ENCODE measurements around the gene FCHSD2.
"Not testable (repeated sequence)": the region's sequence is repeated elsewhere in the genome, so short reads cannot be mapped to it uniquely, and the experiment has no call there.

FCHSD2 gene

DNA sequence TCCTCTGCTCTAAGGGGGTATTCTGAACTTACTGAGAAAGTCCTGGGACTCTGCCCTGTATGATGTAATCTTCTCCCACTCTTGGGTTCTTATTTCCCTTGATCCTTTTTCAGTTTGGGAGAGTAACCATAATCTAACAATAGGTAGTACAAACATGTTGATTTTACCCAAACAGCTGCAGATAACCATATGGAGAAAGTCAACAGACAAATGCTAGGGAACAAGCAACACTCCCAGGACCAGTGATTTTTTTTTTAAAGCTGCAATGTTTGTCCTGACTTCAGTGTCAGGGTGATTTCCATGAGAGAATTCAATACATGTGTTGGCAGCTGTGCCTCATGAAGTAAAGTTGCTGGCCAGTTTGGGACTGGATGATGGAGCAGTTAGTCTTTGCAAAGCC is 156.5 kb downstream of the FCHSD2 start:
- DNase-seq (ENCODE audit: low read depth): peak; percentile 41
- H3K4me3 ChIP-seq (ENCODE audit: low read depth, low read length): no peak overlapping the region

DNA sequence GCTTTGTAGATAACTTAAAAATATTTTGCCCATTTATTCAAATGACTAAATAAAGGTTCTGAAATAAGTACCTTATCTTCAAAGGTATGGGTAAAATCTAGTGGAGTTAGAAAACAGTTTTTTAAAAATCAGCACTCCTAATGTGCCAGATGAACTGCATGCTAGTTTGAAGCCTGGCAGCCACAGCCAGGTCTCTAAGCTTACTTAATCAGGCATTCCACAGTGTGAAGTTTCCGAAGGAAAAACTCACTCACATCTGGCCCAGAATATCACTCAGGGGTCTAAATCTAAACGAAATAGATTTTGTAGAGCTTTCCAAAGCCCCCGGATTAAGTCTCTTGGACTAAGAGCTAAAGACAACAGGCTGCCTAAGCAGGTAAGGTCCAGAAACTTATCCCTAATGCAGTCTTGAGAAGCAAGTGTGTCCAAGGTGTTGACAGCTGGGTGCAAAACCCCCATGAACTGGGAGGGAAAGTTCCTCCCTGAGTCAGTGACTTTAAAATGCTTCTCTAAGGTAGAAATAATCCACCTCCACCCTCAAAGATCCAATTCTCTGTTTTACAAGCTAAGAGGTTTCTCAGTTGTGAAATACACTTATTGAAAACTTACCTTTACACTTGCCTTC is 157.6 kb downstream of the FCHSD2 start:
- no peak overlapping the region for H3K4me3 ChIP-seq (ENCODE audit: low read depth, low read length)
- DNase-seq (ENCODE audit: low read depth): no peak

DNA sequence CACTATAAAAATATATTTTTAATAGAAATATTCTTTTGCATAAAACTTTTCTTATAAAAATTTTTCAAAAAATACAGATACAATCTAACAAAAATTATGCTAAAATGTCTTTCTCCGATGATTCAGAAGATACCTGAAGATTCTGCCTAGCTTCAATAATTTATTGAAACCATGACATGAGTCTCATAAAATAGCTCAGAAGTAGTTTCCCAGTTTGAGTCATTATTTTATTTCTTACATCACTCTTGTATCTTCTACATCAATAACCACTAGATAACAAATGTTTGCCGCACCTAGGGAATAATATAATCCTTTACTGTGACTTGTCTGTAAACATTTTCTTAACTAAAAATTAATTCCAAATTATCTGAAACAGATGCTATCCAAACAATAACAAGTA is 158.6 kb downstream of the FCHSD2 start:
- DNase-seq (ENCODE audit: low read depth): no peak
- no peak overlapping the region for H3K4me3 ChIP-seq (ENCODE audit: low read depth, low read length)

DNA sequence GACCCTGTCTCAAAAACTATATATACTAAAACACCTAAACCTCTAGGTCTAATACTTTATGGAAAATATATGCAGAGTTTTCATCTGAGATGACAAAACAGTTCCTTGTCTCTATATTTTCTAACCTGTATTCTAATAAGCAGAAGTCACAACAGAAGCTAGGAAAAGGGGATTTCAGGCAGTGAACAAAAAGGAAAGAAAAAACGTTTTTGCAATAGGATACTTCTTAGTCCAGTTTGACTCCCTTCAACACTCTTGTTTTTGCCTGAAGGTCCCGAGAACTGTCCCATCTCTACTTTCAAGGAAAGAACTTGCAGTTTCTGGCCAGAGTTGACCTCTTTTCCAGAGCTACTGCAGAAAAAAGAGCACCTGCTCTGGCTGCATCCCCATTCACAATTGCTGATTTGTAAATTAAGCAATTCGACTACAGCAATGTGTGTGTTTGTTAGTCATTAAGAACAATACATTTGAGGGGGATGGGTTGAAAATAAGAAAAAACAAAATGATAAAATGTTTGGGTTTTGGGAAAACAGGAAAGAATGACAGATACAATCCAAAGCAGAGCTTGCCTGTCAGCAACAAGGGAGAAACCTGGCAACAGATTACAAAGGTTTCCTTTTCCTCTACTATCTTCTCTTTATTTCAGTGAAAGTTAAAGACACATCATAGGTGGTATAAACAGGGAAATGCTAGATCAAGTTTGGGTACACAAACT is 160.0 kb downstream of the FCHSD2 start:
- H3K4me3 ChIP-seq (ENCODE audit: low read depth, low read length): no peak overlapping the region
- no peak for DNase-seq (ENCODE audit: low read depth)

DNA sequence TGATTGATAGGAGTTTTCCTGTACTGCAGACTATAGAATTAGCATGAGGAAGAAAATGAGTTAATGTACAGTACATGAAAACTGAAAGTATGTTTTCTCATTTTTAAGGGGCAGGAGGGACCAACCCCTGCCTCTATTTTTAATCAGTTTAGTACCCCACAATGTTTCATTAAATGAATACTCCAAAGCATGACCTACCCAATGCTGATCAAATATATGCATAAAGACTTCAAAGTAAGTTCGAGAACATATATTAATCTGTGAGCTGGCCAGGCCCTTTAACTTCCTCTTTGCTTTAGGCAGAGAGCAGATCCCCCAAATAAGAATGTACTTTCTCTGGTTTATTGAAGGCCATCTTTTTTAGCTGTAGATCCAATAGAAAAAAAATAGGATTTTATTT is 161.0 kb downstream of the FCHSD2 start:
- no peak overlapping the region for H3K4me3 ChIP-seq (ENCODE audit: low read depth, low read length)
- DNase-seq (ENCODE audit: low read depth): no peak

DNA sequence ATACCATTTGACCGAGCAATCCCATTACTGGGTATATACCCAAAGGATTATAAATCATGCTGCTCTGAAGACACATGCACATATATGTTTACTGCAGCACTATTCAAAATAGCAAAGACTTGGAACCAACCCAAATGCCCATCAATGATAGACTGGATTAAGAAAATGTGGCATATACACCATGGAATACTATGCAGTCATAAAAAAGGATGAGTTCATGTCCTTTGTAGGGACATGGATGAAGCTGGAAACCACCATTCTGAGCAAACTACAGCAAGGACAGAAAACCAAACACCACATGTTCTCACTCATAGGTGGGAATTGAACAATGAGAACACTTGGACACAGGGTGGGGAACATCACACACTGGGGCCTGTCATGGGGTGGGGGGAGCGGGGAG is 164.3 kb downstream of the FCHSD2 start:
- DNase-seq (ENCODE audit: low read depth); H3K4me3 ChIP-seq (ENCODE audit: low read depth, low read length): not testable (repeated sequence)

DNA sequence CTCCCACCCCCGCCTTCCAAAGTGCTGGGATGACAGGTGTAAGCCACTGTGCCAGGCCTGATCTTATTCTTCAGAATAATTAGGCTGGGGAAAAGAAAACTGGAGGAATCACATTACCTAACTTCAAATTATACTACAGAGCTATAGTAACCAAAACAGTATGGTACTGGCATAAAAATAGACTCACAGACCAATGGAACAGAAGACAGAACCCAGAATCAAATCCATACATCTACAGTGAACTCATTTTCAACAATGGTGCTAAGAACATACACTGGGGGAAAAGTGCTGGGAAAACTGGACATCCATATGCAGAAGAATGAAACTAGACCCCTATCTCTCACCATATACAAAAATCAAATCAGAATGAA is 165.6 kb downstream of the FCHSD2 start:
- not testable (repeated sequence) for DNase-seq (ENCODE audit: low read depth); H3K4me3 ChIP-seq (ENCODE audit: low read depth, low read length)

DNA sequence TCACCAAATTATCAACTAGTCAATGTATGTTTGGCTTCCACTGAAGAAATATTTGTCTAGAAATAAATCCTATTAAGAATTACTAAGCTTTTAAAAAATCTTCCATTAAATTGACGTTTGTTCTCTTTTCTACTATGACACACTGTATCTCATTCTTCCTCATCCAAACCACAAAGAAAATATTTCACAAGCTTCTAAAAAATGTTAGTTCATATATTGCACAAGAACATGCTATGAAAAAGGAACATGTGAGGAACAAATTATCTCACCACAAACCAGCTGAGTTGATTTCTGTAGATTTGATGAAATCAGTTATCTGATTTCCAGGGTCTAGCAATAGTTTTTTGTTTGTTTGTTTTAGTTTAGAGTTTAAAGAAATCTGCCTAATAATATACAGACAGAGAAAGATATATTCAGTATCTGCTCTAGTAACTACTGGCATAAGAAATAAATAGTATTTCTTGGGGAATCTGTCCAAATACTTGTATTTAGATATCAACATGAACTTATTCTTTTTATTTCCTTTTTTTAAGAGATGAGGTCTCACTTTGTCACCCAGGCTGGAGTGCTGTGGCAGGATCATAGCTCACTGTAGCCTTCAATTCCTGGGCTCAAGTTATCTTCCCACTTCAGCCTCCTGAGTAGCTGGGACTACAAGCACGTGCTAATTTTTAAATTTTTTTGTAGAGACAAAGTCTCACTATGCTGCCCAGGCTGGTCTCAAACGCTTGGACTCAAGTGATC is 166.2 kb downstream of the FCHSD2 start:
- H3K4me3 ChIP-seq (ENCODE audit: low read depth, low read length): no peak overlapping the region
- peak; percentile 80 for DNase-seq (ENCODE audit: low read depth)

DNA sequence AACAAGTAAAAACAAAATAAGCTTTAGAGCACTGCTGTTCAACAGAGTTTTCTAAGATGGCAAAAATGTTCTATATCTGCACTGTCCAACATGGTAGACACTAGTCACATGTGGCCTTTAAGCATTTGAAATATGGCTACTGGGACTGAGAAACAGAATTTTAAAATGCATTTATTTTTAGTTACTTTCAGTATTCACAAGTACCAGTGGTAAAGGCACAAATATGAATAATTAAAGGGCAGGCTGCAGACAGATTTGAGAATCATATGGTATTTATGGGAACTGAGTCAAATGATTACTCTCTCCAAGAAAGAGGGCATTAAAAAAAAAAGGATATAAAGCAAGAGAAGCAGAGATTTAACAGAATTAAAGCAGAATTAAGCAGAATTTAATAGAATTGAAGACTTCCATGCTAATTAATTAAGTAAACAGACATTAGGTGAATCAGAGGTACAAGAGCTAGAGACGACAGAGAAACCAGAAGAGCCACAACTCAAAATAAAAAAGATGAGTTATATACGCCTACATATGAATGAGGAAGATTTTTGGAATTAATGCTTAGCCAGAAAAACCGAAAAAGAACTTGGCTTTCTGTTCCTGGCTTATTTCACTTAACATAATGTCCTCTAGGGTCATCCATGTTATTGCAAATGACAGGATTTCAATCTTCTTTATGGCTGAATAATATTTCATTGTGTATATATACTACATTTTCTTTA is 167.5 kb downstream of the FCHSD2 start:
- H3K4me3 ChIP-seq (ENCODE audit: low read depth, low read length): no peak overlapping the region
- no peak for DNase-seq (ENCODE audit: low read depth)

DNA sequence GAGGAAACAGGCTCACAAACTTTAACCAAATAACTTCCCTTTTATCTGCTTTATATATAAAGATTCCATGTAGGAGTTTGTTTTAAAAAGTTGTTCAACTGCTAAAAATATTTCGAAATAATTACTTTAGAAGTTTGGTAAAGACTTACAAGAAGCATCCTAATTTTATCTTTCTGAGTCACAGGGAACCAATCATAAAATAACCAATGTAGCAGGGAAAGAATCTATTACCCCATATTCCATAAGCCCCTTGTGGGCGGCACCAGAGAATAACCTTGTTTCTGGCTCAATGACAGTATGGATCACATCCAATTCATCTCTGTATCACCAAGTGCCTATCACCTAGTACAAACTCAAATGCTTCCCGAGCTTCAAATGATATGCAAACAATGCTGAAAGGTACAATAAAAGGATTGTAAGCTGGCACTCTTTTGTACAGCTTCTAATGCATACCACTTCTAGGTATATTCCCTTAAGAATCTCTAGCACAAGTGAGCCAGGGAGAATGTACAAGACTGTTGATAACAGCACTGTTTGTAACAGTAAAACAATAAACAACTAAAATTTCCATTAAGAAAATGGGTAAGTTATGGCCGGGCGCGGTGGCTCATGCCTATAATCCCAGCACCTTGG is 169.5 kb downstream of the FCHSD2 start:
- no peak overlapping the region for H3K4me3 ChIP-seq (ENCODE audit: low read depth, low read length)
- DNase-seq (ENCODE audit: low read depth): peak; percentile 82

DNA sequence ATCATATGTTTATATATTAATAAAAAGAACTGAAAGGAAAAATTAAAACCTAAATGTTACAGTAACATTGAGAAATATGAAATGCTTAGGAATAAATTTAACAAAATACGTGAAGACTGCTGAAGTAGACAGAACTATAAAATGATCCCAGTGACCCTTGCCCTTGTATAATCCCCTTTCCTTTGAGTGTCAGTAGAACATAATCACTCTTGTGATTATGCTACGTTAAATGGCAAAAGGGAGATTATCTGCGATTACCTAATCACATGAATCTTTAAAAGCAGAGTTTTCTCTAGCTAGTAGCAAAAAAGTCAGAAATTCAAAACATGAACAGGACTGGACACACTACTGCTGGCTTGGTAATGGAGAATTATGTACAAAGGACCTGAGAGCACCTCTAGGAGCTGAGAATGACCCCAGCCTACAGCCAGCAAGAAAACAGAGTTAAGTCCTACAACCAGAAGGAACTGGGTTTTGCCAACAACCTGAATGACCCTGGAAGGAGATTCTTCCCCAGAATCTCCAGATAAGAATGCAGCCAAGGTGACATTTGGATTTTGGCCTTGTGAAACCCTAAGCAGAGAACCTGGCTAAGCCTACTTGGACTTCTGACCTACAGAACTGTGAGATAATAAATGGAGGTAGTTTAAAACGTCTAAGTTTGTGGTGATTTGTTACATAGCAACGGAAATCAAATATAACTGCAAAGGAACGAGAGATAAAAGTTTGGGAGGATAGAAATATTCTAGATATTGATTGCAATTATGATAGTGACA is 170.7 kb downstream of the FCHSD2 start:
- no peak overlapping the region for H3K4me3 ChIP-seq (ENCODE audit: low read depth, low read length)
- DNase-seq (ENCODE audit: low read depth): no peak

DNA sequence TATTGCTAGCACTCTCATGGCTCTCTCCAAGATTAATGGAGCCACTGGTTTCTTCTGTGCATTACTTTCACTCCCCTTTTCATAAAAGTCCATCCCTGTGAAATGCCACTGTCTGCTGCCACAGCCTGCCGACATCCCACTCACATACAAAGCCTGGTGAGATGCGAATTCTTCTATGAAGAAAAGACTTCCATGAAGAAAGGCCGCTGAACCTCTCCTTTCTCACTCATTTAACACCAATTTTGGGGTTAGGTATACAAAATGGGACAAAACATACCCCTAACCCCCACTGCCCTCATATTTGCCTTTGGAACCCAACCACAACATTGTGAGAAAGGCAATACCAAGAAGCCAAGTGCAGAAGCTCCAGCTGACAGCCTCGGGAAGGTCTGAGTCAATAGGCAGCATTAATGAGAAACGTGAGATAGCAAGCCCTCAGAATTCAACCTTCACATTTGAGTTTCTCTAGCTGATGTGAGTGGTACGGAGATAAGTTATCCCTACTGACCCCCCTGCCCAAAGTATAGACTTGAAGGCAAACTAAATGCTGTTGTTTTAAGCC is 171.5 kb downstream of the FCHSD2 start:
- DNase-seq (ENCODE audit: low read depth): no peak

DNA sequence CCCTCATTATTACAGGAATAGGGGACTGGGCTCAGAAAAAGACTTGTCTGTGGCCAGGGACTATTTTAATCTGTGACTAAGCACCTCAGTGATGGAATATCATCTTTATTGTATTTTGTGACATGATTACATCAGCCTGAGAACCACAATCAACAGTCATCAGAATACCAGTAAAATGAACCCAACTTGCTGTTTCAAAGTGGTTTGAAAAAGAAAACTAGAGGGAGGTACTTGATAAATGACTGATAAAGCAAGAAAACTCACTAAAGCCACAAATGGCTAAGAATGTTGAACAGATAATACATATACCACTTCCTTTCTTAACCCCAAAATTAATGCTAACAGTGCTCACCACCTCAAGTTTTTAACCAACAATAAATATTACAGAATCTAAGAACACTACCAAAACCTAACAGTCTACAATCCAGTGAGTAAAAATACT is 172.2 kb downstream of the FCHSD2 start:
- peak; percentile 72 for DNase-seq (ENCODE audit: low read depth)

More for the DNA sequence above, 171.5 kb downstream of the FCHSD2 start:
- no peak overlapping the region for H3K4me3 ChIP-seq (ENCODE audit: low read depth, low read length)

DNA sequence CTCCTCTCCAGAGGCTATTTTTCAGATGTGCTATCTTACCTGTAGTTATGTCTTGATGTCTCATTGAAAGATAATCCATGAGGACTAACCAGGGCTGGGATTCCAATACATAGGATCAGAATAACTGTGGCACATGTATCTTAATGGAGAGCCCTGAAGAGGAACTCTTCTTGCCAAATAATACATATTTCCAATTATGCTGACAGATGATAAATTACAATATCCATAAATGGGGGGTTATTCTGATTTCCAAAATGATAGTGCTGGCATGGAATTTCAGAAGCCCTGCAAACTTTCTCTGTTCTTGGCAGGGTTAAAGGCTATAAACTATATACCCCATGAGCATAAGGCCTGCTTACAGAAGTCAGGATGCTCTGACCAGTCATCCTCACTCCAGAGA is 173.7 kb downstream of the FCHSD2 start:
- DNase-seq (ENCODE audit: low read depth): no peak

More for the DNA sequence above, 172.2 kb downstream of the FCHSD2 start:
- H3K4me3 ChIP-seq (ENCODE audit: low read depth, low read length): no peak overlapping the region

DNA sequence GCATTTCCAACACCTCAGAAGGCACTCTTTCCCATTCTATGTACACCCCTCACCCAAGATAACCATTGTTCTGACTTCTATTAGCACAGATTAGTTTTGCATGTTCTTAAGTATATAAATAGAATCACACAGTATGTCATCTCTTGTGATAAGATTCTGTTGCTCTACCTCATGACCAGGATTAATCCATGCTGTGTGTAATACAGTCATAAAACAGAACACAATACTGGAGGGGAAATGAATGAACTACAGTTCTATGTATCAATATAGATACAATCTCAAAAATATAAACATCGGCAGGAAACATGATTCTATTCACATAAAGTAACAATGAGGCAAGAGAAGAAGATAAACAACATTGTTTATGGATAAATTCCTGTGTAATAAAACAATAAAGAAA is 176.4 kb downstream of the FCHSD2 start:
- H3K4me3 ChIP-seq (ENCODE audit: low read depth, low read length): no peak overlapping the region
- DNase-seq (ENCODE audit: low read depth): no peak

More for the DNA sequence above, 173.7 kb downstream of the FCHSD2 start:
- no peak overlapping the region for H3K4me3 ChIP-seq (ENCODE audit: low read depth, low read length)

DNA sequence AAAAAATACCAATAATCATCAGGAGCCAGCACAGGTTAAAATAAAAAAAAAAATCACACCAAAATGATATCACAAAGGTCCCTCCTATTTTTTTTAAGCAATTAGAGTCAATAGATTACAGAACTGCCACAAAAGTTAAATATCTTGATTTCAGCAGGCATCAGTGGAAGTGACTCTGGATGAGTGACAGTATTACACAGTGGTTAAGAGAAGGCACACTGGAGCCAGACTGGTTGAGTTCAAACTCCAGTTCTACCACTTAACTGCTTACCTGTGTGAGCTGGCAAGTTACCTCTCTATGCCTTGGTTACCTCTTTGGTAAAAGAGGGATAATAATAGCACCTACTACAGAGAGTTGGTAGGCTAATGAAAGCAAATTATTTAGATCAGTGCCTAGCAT is 179.4 kb downstream of the FCHSD2 start:
- H3K4me3 ChIP-seq (ENCODE audit: low read depth, low read length): no peak overlapping the region
- no peak for DNase-seq (ENCODE audit: low read depth)

DNA sequence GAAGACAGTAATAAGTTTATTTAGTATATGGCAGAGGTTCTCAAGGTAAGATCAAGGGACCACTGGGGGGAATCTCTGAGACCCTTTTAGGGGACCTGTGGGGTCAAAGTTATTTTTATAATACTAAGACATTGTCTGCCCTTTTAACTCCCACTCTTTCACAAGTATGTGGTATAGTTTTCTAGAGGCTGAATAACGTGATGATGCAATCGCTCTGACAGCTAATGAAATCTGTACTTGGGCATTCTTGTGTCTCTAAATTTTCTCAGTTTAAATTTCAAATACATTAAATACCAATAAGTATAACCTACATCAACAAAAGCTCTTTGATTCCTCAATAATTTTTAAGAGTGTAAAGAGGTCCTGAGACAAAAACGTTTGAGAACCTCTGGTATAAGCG is 180.0 kb downstream of the FCHSD2 start:
- peak; percentile 36 for DNase-seq (ENCODE audit: low read depth)
- H3K4me3 ChIP-seq (ENCODE audit: low read depth, low read length): no peak overlapping the region

DNA sequence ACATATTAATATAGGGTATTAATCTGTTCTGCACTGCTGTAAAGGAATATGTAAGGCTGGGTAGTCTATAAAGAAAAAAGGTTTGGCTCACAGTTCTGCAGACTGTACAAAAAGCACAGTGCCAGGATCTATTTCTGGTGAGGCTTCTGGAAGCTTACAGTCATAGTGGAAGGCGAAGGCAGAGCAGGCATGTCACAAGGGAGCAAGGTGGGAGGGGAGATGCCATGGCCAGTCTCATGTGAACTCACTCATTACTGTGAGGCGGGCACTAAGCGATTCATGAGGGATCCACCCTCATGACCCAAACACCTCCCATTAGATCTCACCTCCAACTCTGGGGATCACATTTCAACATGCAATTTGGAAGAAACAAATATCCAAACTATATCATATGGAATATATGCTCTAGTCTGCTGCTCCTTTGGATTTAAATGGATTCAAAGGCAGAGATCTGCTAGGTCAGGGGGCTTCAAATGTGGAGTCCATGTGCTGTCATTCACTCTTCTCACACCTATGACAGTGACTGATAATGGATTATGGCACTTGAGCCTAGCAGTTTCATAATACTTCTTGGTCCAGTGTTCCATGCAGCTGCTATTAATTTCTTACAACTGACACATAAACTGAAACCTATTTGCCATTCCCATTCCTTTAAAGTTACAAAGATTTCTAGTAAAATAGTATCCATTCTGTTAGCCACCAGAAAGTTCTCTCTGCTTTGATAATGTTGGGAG is 182.0 kb downstream of the FCHSD2 start:
- no peak for DNase-seq (ENCODE audit: low read depth)
- no peak overlapping the region for H3K4me3 ChIP-seq (ENCODE audit: low read depth, low read length)
